ENCODE results near the gene BMP6.

- TF ChIP-seq POLR2AphosphoS5 (IDR thresholded peaks at IDR 0.05; ENCODE audit: low read depth) (no peak), REST (IDR thresholded peaks at IDR 0.05; ENCODE audit: unreplicated experiment) (no peak), CTCF (conservative IDR thresholded peaks at IDR 0.05; ENCODE audit: low read depth in 2 of 2) (no peak), EZH2phosphoT487 (IDR thresholded peaks at IDR 0.05; ENCODE audit: unreplicated experiment) (no peak), EZH2 (IDR thresholded peaks at IDR 0.05; ENCODE audit: low read depth, unreplicated experiment) (no peak), CREB1 (CRISPR knock-in tag; IDR thresholded peaks at IDR 0.05; ENCODE audit: low read depth) (no peak), ETS1 (IDR thresholded peaks at IDR 0.05) (no peak), JUNB (IDR thresholded peaks at IDR 0.05; ENCODE audit: unreplicated experiment) (no peak), ZNF331 (CRISPR knock-in tag; IDR thresholded peaks at IDR 0.05; ENCODE audit: low read depth) (no peak), ZNF114 (CRISPR knock-in tag; IDR thresholded peaks at IDR 0.05) (no peak)
These were observed 160.2 kb downstream of the BMP6 start for GRCh38 chr6:7886132-7886531.
